Measurements from ENCODE around the gene ZNF606.

ZNF606 gene

GRCh38 chr19:58002384-58003173 is at the start of gene ZNF606:
Gene ZNF606, minus strand, starts transcription at chr19:58002820. Its CDS starts 1,501 bp downstream, at chr19:58001319.
- DNase-seq: peak; percentile 86

DNA sequence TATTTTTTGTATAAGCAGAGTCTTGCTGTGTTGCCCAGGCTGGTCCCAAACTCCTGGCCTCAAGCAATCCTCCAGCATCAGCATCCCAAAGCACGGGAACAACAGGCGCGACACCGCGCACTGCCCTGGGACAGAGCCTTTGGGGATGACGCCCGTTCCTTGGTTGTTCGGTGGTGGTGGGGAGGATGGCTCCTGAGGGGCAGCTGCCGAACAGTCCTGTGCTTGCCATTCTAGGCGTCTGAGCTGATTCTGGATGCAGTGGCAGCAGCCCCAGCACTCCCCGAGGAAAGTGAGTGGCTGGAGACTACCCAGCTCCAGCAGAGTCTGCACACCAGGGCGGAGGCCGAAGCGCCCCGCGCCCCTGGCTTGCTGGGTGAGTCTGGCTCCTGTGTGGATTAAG is 49.6 kb upstream of the ZNF606 start:
- no peak for DNase-seq

DNA sequence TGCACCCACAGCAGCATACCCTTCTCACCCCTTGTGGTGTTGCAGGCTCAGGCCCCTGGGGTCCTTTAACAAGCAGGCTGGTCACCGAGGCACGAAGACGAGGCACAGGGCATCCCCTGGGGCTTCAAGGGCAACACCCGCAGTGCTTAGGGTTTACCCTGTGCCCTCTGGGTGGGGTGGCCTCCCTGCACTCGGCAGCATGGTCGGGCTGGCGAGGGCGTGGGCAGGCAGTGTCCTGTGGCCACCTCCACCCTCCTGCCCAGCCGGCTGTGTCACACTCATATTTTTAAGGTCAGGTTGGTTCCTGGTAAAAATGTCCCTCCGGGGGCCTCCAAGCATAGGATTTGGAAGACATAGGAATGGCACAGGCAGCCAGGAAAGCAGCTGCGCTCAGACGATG is 45.1 kb upstream of the ZNF606 start:
- no peak for DNase-seq

DNA sequence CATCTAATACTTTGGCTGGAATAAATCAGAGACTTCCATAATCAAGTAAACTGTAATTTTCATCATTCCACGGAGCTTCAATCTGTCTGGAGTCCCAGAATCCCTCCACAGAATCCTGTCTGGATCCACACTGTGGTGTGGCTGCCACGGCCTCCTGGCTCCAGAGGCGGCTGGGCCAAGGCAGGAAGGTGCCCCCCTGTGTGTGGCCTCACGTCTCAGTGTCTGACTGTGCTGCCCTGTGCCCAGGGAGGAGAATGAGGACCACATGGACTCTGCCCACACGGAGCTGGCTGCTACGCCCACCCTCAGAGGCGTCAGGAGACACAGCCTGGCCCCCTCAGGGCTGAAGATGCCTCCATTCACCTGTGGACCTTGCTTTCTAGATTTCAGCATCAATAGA is 44.2 kb upstream of the ZNF606 start:
- no peak for DNase-seq

DNA sequence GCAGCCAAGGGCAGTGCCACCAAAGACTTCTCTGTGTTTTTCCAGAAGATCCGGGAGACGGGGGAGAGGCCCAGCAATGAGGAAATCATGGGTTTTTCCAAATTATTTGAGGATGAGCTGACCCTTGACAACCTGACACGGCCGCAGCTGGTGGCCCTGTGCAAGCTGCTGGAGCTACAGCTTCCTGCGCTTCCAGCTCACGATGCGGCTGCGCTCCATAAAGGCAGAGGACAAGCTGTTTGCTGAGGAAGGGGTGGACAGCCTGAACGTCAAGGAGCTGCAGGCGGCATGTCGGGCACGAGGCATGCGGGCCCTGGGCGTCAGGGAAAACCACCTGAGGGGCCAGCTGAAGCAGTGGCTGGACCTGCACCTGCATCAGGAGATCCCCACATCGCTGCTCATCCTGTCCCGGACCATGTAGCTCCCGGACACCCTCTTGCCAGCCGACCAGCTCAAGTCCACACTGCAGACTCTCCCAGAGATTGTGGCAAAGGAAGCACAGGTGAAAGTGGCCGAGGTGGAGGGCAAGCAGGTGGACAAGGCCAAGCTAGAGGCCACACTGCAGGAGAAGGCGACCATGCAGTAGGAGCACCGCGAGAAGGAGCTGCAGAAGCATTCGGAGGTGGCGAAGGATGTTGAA is 42.9 kb upstream of the ZNF606 start:
- no peak for DNase-seq

DNA sequence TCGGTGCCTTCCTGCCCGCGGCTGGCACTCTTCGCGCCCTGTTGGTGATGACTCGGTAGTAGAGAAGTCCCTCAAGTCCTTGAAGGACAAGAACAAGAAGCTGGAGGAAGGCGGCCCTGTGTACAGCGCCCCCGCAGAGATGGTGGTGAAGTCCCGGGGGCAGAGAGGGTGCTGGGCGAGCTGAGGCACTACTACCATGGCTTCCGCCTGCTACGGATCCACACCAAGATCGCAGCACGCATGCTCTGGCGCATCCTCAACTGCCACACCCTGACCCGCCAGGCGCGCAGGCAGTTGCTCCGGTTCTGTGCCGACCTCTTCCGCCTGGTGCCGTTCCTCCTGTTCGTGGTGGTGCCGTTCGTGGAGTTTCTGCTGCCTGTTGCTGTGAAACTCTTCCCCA is 42.3 kb upstream of the ZNF606 start:
- DNase-seq: no peak

GRCh38 chr19:58044391-58044790 is 41.8 kb upstream of the ZNF606 start:
- no peak for DNase-seq

- no peak for DNase-seq
Observed at GRCh38 chr19:58042495-58043340, 40.1 kb upstream of the ZNF606 start.

GRCh38 chr19:58040751-58041525 is 38.3 kb upstream of the ZNF606 start:
- DNase-seq: no peak

DNA sequence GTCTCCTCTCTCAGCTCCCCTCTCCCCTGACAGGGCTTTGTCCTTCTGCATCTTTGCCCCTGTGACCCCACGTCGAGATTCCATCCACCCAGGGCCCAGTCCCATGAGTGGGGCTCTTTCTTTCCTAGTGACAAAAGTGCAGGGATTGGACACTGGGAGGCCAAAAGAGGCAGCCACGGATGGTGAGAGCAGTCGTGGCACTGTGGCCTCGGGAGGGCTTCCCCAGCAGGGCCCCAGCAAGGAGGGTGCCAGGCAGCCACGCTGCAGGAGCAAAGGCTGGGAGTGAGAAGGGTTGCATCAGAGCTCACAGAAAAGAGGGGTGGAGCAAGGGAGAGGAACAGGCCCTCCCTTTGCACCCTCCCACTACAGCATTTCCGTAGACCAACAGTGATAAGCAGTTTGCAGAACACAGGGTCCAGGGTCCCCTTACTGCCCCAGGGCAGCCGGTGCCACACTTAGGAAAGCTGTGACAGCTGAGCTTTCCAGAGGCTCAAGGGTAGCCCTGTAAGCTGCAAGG is 36.1 kb upstream of the ZNF606 start:
- DNase-seq: no peak

- no peak for DNase-seq
Observed at GRCh38 chr19:58037927-58038687, 35.5 kb upstream of the ZNF606 start.

DNA sequence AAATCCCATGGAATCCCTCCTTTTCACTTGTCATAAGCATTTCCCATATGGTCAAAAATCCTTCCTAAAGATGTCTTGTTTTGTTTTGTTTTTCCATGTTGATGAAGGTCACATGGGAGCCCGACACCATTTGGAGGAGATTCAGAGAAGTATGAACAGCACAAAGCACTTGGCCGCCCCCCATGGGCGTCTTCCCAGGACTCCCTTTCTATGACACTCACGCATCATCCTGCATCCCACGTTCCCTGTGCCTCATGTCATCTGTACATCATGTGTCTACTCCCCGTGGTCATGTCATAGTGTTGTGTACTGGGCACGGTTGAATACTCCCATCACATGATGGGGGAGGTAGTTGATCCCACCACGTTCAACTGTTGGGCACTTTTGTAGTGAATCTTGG is 33.2 kb upstream of the ZNF606 start:
- DNase-seq: no peak

DNA sequence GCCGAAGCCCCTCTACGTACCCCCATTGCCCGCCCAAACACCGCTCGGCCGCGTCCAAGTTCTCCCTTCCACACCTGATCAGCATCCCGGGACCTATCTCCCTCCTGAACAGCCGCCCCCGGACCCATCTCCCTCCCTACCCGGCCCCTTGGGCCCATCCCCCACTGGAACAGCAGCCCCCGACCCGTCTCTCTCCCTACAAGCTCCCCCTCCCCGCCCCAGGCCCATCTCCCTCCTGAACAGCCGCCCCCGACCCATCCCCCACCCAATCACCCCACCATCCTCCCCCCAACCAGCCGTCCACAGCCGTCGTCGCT is 31.8 kb upstream of the ZNF606 start:
- no peak for DNase-seq

DNA sequence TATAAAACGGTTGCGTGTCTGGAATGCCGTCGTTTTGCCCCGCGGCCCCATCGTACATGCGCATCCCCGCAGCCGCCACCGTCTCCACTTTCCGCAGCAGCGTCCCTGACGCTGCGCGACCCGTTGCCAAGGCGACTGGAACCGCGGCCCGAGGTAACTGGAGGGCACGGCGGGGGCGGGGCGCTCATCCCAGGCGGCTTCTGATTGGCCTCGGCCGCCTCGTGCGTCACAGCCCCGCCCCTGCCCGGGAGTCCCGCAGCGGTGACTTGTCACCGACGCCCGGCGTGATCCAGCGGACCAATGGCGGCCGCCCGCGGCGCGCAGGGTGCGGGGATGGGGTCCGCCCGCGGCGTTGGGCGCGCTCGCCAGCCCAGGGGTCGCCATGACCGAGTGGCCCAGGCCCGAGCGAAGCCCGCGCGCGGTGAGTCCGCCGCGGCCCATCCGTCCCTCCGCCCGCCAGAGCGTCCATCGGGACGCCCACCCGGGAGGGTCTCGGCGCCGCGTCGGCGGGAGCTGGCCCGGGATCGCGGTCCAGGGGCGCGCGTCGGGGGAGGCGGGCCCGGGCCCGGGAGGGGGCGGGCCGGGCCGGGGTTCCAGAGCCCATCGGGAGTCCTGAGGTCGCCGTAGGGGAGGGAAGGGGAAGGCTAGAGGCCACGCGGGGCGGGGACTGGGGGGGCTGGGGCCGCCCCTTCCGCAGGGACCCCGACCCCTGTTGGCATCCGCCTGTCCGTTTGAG is 31.3 kb upstream of the ZNF606 start, which contains the start of gene ZSCAN1:
Gene ZSCAN1 (plus strand): TSS at position 285 of the 736 bp plus-strand sequence. CDS start 3,812 bp downstream, outside the sequence.
- no peak for DNase-seq

- no peak for DNase-seq
Observed at GRCh38 chr19:58024661-58025060, 22.0 kb upstream of the ZNF606 start.

DNA sequence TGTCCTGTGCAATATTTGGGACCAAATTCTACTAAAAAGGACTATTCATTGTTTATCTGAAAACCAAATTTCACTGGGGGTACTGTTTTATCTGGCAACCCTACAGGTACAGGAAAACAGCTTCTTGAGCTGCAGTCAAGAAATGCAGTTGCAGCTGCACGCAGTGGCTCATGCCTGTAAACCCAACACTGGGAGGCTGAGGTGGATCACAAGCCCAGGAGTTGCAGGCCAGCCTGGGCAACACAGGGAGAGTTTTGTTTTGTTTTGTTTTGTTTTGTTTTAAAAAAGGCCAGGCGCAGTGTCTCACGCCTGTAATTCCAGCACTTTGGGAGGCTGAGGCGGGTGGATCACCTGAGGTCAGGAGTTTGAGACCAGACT is 19.7 kb upstream of the ZNF606 start:
- no peak for DNase-seq

DNA sequence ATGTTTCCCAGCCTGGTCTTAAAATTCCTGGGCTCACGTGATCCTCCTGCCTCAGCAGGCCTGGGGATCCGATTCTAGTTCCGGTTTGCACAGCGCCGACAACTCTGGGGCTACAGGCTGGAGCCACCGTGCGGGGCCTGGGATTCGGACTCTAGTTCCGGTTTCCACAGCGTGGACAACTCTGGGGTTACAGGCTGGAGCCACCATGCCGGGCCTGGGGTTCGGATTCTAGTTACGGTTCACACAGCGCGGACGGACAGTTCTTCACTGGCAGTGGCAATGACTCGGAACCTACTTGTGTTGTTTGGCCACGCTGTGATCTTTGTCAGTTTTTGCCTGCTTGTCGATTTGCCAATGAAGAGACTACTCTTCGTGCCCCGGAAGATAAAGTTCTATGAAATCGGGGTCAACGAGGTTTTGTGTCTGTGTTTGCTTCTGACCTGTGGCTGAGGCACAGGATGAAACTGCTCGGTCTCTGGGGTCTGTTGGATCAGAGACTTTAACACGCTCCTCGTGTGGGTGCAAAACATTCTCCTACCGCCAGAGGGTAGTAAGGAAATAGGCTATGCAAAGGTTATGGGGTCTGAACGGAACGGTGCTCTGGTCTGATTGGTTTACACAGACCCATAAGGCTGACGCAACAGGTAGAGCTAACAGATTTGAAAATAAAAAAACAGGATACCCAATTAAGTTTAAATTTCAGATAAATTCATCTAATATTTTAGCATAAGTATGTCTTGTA is 19.1 kb upstream of the ZNF606 start:
- DNase-seq: peak; percentile 31

DNA sequence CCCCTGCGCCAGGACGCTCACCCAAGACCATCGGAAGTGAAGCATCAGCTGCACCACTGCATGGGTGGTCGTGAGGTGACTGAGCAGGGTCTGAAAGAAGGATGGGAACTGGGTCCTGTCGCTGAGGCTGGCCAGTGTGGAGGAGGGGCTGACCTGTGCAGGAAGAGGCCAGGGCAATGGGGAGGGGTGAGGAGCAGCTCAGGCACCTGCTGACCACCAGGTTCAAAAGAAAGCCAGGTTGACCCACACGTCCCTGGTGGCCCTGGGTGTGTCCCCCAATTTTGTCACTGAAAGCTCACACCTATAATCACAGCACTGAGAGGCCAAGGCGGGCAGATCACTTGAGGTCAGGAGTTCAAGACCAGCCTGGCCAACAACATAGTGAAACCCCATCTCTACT is 17.5 kb upstream of the ZNF606 start:
- DNase-seq: no peak

DNA sequence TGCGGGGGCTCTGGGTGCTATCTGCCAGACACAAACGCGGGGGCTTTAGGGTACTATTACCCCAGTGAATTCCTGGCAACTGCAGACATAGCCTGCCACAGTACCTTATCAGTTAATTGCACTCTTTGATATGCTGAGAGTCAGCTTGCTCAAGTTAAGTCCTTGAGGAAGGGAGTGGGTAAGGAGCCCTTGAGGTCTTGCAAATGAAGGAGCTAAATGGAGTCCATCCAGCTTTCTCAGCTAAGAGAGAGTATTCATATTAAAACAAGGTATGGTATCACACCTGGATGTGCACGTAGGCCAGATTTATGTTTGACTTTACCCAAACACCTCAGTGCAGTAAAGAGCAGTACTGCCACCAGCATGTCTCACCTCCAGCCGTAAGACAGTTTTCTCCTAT is 11.5 kb upstream of the ZNF606 start:
- no peak for DNase-seq

- no peak for DNase-seq
Observed at GRCh38 chr19:58010507-58010906, 7.9 kb upstream of the ZNF606 start.
